ENCODE measurements around the gene PDCD5. TPM values are rescaled to one million over a fixed set of nuclear protein-coding genes. Genes with fewer than 3 reads are reported as not detected.

The PDCD5 gene
- total RNA-seq, 1 experiment from 2014 or later: 118 TPM

- H3K9ac ChIP-seq (ENCODE audit: extremely low read depth, insufficient read length, low read length): no peak overlapping the region
- Mint-ChIP-seq H3K4me1 (no peaks in the 10 kb centered on the region; a peak in 1 of 4 replicates), H3K27me3 (ENCODE audit: low read depth) (peaks cover 35% of the 10 kb centered on the region), H3K9me3 (no peaks in the 10 kb centered on the region; a peak in 1 of 5 replicates), H3K36me3 (ENCODE audit: insufficient read depth in 1 of 3, low read depth in 3 of 3) (peaks cover 0 to 2% (median 0%) of the 10 kb centered on the region in 3 experiments; a peak in 2 of 7 replicates), H3K27ac (peak overlapping the region in 1 of 3 experiments; percentile 40; a peak in 1 of 7 replicates), H3K4me3 (no peak overlapping the region)
- H4K5ac ChIP-seq (ENCODE audit: insufficient read length, low read depth, low read length): no peak overlapping the region
- no peak overlapping the region for H2BK15ac ChIP-seq (ENCODE audit: low read depth, low read length)
- no peak overlapping the region for H3K4me2 ChIP-seq (ENCODE audit: insufficient read depth, insufficient read length, low read length)
- H3K9me3 ChIP-seq (ENCODE audit: control insufficient read depth, low read depth, low read length): no peaks in the 10 kb centered on the region
- H3K4me1 ChIP-seq (ENCODE audit: insufficient read depth, low read length): no peaks in the 10 kb centered on the region
- peaks cover 2% of the 10 kb centered on the region for H3K23me2 ChIP-seq (ENCODE audit: insufficient read length, low read depth, low read length, poor library complexity, severe bottlenecking)
- no peak overlapping the region for H3K4ac ChIP-seq (ENCODE audit: low read depth, low read length)
- no peak overlapping the region for H2BK20ac ChIP-seq (ENCODE audit: low read depth, low read length, poor library complexity, severe bottlenecking)
- no peak overlapping the region for H2BK120ac ChIP-seq (ENCODE audit: low read depth, low read length, poor library complexity, severe bottlenecking)
- no peak overlapping the region for H3K56ac ChIP-seq (ENCODE audit: insufficient read length, low read depth, low read length)
- no peaks in the 10 kb centered on the region; the same call in 1 of the 2 replicates for H3K79me2 ChIP-seq (ENCODE audit: insufficient read depth, low read length)
- no peak overlapping the region for H2AK5ac ChIP-seq (ENCODE audit: insufficient read length, low read length)
- no peak for TF ChIP-seq CTCF (conservative IDR thresholded peaks at IDR 0.05)
- H2AFZ ChIP-seq (ENCODE audit: low read length): no peak overlapping the region
- no peak for DNase-seq
- H3K27me3 ChIP-seq (ENCODE audit: insufficient read depth, low read length): no peaks in the 10 kb centered on the region
- H3K79me1 ChIP-seq (ENCODE audit: insufficient read depth, low read depth, low read length, poor library complexity, severe bottlenecking): no peaks in the 10 kb centered on the region
- no peak overlapping the region for H3K18ac ChIP-seq (ENCODE audit: insufficient read length, low read depth, low read length)
- no peak overlapping the region for H3T11ph ChIP-seq (ENCODE audit: low read length)
- H4K91ac ChIP-seq (ENCODE audit: insufficient read length, low read depth, low read length): no peak overlapping the region
- H4K8ac ChIP-seq (replicated peaks; ENCODE audit: insufficient read length, low read depth, low read length): no peak overlapping the region
- WGBS (ENCODE audit: extremely low coverage, insufficient read length, low lambda C conversion rate): no CpG with 5 or more reads among the region's 1 CpG
- H2BK5ac ChIP-seq (ENCODE audit: insufficient read length, low read length): no peak overlapping the region
- H3K27ac ChIP-seq (ENCODE audit: insufficient read length, low read depth, low read length): no peak overlapping the region
- H4K20me1 ChIP-seq (ENCODE audit: control insufficient read depth, insufficient read depth, insufficient read length): no peaks in the 10 kb centered on the region
- H2BK12ac ChIP-seq (ENCODE audit: insufficient read length, low read depth, low read length): no peak overlapping the region
- no peak overlapping the region for H3K14ac ChIP-seq (ENCODE audit: insufficient read depth, low read length)
- no peak overlapping the region for H3K23ac ChIP-seq (ENCODE audit: insufficient read length, low read depth, low read length)
Measured at GRCh38 chr19:32576790-32577189, 4.2 kb upstream of the PDCD5 start.
